Measurements from ENCODE around the gene VENTX.
A peak's percentile ranks its signal among the peaks of the same experiment; 100 is the strongest.

Gene VENTX

DNA sequence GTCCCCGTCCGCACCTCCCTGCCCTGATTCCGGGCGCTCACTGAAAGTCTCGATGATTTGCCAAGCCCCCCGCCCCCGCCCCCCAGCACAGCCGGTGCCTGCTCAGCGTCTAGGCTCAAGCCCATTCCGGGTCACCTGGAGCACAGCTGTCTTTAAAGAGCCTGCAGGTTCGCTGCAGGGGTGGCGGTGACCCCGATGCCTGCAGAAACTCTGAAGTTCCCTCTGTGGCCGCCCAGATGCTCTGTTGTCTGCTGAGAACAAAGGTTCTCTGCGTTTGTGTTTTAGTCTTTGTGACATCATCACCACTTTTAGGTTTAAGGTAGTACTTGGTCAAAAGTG is 780 bp downstream of the VENTX start:
- DNase-seq, result no peak

DNA sequence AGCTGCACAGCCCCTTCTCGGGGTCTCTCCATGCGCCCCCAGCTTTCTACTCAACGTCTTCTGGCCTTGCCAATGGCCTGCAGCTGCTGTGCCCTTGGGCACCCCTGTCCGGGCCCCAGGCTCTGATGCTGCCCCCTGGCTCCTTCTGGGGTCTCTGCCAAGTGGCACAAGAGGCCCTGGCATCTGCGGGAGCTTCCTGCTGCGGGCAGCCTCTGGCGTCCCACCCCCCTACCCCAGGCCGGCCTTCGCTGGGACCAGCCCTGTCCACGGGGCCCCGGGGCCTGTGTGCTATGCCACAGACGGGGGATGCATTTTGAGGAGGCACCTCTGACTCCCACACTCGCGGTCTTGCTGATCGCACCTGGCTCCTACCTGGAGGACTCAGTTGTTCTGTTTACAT is 2.3 kb downstream of the VENTX start:
- no peak for DNase-seq

DNA sequence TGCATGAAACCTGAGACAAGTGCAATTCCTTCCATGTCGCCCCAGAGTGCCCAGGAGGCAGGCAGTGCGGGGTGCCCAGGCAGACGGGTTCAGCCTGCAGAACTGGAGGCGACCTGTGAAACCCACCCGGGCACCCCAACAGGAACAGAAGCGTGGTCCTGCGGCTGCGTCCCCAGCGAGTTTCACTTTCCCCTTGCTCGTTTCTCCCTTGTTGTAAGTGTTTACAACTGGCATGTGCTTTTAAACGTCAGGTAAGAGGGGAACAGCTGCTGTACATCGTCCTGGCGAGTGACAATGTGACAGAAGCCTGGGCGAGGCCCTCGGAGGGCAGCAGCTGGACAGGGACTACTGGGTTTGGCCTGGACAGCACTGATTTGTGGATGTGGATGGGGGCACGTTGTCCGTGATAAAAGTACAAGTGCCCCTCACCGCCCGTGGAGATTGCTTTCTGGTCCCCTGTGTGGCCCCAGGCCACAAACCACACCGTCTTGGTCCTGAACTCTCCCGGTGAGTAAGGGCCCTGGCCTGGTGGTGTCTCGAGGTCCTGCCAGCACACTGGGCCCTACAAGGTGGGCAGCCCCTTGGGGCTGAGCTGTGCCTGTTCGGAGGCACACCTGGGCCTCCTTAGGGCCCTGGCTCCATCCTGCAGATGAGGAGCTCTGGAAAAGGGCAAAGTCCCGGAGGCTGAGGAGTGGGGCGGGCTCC is 4.0 kb downstream of the VENTX start:
- DNase-seq, result no peak

DNA sequence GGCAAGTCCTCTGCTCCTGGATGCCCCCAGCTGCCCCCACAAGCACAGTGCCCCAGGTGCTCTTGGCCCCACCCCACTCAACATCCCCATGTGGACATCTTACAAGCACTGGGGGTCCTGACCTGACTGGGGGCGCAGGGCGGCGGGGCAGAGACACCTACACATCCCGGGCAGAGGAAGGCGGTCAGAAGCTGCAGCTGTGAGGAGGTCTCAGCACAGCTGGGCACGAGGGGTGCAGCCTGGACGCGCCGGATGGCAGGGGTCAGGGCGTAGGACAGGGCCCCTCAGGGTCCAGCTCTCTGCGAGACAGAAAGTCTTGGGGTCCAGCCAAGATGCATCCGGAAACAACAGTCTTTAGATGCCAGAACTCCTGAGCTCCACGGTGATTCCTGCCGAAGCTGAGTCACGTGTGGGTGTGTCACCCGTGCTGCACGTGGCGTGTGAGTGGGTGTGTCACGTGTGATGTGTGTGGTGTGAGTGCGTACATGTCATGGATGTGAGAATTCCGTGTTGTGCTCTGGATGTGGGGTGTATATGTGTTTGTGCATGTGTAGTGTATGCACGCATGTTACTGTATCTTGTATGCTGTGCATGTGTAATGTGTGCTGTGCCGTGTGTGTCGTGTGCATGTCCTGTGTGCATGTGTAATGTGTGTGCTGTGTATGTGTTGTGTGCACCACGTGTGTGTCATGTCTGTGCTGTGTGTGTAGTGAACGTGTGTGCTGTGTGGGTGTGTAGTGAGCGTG is 5.1 kb downstream of the VENTX start:
- no peak for DNase-seq

DNA sequence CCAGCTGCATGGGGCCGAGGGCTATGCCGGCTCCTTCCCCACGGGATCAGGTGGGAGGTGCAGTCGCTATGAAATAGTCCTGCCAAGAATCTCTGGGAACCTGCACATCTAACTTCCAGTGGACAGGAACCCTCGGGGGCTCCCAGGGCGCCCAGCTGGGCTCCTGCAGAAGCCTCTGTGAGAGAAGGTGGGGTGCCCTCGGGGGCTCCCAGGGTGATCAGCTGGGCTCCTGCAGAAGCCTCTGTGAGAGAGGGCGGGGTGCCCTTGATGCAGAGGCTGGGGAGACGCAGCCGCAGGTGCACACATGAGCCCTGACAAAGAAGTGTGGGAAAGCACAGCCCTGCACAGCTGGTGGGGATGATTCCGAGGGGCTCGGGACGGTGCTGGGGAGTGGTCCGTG is 5.9 kb downstream of the VENTX start:
- no peak for DNase-seq

DNA sequence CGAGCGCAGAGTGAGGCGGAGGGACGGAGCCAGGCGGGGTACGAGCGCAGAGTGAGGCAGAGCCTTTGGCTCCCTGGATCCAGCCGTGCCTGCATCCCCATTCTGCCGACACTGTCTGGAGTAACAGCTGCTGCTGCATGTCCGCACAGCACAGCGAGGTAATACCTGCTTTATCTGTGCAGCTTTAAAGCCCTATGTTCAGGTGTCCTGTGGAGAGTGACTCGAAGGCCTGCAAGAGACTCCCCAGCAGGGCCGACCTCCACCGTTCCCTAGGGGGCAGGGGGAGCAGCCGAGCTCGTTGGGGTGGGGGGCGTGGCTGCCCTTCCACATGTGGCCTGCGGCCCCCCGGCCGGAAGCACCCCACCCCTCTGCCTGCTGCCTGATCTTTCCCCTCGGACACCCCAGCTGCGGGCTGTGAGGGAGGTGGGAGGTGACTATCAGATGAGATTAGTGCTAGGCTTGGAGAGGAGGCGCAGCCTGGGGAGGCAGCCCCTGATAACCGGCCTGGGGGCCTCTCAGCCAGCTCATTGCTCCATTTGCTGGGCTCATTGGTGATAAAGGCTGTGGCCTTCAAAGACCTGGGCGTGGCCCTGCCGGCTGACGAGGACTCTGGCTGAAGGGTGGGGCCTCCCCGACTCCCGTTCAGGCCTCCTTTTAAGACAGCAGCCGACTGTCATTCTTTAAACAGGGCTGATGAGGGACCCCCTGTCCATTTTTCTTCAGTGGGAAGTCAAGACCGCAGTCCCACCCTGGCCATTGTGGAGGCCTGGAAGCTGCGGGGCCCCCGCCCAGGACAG is 8.0 kb downstream of the VENTX start:
- no peak for DNase-seq

DNA sequence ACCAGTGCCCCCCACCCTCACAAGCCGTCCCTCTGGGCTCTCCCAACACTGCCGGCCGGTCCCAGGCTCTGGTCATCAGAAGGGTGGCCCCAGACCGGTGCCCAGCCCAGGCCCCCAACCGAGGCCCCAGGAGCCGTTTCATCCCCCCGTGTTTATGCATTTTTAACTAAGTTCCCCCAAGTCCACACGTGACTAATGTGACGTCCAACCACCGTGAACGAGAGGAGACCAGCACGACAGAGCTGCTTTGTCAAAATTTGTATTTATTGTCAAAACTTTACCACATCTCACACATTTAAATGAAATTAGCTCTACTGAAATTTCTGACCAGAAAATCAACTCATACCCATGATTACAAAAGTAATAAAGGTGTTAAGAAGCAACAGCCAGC is 8.6 kb downstream of the VENTX start:
- DNase-seq, result no peak

DNA sequence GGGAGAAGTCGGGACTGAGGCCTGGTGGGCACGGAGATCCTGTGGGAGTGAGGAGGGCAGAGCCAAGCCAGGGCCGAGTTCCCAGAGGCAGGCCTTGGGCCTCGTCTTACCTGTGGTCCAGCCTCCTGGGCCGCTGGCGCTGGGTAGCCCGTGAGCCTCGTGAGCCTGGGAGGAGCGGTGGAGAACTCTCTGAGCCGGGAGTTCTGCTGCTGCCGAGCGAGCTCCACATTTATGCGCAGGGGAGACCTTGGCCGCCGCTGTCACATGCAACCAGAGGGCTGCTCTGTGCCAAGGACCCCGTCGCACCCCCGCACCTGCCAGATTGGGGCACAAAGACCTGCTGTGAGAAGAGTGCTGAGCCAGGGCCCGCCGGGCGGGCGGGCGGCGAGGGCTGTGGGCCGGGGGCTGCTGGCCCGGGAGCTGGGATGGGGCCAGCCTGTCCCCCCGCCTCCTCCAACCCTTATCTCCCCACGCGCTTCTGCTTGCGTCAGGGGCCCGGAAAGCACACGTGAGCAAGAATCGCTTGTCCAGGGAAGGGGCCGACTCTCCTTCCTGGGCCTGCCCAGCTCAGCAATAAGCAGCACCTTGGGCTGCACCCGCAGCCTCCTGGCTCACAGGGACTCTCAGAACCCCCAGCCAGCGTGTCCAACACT is 10.2 kb downstream of the VENTX start:
- DNase-seq, result no peak

DNA sequence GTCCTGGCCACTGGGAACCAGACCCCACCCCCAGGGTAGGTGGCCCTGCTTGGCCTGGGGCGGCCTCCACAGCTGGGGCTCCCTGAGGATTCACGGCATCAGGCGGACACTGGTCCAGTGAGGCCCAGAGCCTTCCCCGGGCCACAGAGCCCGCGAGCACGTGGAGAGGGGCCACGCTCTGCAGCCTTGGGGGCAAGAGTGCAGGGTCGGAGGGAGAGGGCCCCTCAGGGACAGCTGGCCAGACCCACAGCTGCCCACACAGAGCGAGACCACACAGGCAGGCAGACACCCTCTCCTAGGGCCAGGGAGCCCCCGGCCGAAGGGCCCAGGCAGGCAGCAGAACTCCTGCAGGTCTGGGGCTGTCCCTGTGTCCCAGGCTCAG is 10.7 kb downstream of the VENTX start:
- no peak for DNase-seq

DNA sequence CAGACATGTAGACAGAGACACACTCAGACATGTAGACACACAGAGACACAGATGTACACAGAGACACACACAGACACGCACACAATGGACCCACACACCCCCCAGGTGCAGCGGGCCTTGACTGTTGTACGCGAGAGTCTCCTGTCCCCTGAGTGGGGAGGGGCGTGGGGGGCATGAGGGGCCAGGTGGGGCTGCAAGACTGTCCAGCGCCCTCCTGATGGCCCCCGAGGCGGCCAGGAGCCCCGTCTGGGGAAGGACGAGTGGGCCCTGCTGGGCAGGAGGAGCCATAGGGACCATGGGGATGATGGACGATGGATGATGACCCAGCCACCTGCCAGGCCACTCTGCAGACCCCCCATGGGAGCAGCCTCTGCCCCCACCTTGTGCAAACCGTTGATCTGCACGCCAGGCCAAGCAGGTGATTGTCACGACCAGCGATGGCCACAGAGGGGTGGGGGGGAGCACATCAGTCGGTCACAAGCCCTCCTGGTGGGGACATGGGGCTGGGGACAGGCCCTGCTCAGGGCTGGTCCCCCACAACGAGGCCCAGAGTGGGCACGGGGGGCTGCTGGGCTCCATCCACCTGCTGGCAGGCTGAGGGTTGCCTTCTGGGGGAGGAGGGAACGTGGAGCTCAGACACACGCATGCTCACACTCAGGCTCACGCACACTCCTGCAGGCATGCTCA is 11.6 kb downstream of the VENTX start:
- DNase-seq, result no peak

DNA sequence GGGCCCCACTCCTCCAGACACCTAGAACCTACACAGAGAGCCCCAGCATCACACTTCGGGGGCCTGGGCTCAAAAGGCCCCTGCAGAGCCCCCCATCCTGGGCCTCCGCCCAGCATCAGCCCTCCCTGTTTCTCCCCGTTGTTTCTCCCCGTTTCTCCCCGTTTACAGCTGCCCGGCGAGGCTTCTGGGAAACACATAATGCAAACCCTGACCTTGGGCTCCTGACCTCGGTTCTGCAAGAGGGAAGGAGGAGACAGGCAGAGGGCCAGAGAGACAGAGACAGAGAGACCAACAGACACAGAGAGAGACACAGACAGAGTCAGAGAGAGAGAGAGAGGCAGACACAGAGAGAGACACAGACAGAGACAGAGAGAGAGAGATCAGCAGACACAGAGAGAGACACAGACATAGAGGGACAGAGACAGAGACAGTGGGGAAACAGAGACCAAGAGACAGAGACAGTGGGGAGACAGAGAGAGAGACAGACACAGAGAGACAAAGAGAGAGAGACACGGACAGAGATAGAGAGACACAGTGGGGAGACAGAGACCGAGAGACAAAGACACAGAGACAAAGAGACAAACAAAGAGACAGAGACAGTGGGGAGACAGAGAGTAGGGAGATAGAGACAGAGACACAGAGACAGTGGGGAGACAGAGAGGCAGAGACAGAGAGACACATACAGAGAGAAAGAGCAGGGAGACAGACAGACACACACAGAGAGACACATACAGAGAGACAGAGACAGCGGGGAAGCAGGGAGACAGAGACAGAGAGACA is 12.5 kb downstream of the VENTX start:
- DNase-seq, result no peak

DNA sequence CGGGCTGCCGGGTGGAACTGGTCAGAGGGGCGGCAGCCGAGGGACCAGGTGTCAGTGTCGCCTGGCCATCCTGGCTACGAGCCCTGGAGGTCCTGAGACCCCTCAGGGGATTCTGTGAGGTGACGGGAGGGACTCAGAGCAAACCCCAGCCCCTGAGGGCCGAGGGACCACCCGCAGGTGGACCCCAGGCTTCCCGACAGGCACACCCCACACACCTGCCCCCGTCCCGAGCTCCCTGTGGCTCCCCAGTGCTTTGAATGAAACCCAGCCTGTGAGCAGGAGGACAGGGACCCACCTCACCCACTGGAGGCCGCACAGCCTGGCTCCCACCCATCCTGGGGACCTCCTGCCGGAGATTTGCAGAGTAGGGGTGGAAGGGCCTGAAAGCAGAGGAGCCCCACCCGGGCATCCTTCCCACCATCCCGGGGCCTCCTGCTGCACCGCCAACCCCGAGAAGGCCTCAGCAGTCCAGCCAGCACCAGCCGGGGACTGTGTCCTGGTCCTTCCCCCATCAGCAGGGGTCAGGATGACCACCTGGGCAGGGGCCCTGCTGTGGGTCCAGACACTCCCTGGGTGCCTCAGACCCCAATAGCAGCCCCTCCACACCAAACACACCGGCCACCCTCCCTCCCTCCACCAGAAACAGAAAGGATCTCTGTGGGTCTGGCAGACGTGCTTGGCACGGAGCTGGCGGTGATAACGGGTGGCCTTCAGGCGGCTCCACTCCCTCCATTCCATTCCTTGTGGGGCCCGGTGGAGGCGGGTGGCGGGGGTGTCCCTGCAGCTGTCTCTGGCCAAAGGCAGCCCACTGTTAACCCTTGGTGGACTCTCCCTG is 13.9 kb downstream of the VENTX start:
- no peak for DNase-seq

DNA sequence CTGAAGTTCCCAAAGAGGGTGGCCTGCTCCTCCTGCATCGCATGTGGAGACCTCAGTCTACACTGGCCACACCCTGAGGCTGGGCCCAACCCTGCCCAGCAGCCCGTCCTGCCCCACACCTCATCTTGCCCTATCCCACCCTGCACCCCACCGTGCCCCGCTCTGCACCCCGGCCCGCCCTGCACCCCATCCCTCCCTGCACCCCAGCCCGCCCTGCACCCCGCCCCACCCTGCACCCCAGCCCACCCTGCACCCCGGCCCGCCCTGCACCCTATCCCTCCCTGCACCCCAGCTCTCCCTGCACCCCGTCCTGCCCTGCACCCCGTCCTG is 14.5 kb downstream of the VENTX start:
- no peak for DNase-seq

DNA sequence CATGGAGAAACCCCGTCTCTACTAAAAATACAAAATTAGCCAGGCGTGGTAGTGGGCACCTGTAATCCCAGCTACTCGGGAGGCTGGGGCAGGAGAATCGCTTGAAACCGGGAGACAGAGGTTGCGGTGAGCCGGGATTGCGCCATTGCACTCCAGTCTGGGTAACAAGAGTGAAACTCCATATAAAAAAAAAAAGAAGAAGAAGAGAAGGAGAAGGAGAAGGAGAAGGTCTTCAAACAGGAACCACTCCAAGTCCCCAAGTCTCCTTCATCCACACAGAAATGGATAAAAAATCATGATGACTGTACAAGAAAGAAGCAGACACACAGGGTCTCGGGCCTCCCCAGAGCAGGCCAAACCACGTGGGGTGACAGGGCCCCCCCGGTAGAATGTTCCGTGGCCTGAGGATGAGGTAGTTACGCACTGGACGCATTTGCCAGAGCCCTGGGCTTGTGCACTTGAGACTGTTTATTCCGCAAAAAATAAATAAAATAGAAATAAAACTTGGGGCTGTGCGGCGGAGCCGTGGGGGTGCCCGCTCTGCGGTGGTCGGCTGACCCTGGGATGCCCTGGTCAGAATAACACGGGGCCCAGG is 15.8 kb downstream of the VENTX start:
- no peak for DNase-seq

DNA sequence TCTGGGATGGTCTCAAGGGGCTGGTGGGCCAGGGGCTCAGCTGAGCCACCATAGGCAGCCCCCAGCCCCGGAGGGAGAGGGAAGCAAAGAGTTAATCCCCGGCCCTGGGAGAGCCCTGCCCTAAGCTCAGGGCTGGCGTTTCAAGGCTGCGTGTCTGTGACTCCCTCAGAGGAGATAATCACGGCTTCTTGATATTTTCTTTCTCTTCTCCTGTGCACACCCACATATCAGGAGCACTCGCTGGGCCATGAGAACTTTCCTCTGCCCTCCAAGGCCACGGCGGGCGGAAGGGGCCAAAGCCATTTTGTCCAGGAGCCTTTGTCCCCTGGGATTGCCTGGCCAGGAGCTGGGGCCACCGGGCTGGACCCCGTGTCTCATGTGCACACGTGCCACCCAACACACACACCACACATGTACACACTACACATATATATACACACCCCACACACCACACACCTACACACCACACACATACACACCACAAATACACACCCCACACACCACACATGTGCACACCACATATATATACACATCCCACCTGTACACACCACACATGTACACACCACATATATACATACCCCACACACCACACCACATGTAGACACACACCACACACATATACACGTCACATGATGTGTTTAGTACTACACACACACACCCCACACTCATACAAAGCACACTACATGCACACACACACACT is 16.9 kb downstream of the VENTX start:
- no peak for DNase-seq

DNA sequence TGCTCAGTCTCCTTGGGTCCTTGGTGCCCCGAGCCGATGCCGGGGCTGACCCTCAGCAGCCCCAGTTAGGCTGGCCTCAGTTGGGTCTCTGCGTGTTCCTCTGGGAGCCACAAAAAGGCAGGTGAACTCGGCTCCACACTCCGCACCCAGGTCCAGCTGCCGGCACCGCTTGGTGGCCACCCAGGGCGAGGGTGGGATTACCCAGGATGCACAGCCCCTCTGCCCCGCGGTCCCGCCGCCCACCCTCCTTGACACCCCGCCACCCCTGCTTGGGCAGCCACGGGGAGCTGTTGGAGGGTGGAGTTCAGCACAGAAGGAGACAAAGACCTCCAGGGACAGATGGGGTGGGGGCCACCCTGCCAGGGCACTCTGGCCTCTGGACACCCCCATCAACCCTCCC is 17.7 kb downstream of the VENTX start:
- no peak for DNase-seq

DNA sequence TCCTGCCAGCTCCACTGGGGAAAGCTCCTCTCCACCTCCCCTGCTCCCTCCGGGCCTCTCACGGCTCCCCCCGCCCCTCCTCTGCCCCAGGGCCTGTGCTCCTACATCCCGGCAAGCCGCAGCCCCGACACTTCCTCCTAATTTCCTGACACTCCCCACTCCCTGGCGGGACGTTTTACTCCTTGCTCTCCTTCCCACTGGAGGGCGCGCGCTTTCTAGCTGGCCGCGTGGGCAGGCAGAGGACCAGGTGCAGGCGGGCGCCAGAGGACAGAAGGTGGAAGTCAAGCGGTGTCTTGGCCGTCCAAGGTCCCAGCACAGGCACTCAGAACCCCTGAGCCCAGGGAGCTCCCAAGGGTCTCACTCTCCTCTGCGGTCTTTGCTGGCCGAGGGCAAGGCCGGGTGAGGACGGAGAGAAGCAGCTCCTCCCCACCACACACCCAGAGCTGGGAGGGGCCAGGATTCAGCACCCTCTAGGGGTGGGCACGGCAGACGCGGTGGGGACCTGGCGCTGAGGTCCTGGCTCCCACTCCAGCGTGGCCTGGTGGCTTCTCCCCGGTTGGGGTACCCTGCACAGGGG is 19.9 kb downstream of the VENTX start:
- peak; percentile 45 for DNase-seq

DNA sequence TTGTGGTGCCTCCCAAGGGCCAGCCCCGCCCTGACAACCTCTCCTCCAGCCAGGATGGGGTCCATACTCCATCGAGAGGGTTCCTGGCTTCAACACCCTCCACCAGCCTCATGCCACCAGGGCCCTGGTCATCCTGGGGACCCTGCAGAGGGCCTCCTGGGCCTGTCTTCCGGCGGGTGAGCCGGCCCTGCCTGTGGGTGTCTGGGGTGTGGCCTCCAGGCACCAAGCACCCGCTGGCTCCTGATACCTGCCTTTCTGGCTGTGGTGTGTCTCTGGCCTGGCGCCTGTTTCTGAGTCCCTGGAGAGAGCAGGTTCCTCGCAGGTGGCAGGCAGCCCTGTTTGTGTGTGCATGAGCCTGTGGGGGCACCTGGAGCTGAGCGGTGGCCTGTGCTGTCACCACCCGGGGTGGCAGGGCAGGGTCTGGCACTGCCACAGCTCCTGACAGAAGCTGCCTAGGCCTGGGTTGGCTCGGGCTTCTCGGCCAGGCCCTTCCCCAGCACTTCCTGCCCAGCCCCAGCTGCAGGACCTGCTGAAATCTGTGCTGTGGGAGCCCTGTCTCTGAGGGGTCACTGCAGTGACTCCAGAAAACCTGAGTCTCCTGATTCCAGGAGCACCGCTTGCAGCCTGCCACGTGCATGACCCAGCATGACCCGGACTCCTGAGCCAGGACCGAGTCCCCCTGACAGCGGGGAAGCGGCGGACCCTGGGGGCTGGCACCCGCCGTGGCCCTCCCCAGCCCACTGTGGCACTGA is 20.6 kb downstream of the VENTX start:
- DNase-seq, result peak; percentile 41

All from CD4-positive, alpha-beta T cell treated with Interleukin-15 for 1 hour (primary cell).